Brain pericyte (primary cell): ENCODE results near the gene E2F6.

Experiments used
- DNase-seq: peaks from one replicate; pipeline ENCODE4 v3.0.0-alpha.2; 2012; ENCODE audit warnings: low read depth, low spot score

E2F6 gene

DNA sequence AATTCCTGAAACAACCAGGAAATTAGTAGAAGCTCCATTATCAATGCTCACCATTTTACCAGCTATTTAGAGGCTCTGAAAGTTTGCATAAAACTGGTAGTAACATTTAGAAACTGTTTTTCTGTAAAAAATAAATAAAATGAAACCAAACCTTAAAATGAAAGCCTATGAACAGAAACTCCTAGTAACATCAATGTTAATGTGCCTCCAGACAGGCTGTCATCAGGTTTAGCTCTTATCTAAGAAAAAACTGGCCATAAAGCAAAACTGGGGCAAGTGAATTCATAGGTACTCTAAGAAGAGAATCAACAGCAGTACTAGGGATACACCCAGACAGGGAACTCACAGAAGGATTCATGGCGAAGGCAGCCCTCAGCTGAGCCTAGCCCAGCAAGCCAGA, 8.0 kb downstream of the E2F6 start:
- DNase-seq = no peak

- no peak for DNase-seq
Measured at GRCh38 chr2:11456251-11456650, 9.7 kb downstream of the E2F6 start.

DNA sequence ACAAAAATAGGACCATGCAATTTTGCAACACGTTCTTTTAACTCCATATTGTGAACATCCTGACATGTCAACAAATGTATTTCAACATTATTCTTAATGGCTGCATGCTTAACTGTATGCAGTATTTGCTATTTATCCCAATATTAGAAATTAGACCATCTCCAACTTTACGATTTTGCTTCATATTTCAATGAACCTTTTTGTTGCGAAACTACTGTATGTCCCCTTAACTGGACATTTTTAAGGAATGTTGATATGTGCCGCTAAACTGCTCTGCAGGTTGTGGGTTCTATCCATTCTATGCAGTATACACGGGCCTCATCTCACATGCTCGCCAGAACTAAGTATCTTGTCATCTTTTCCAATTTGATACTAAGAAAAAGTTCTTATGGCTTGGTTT, 11.1 kb downstream of the E2F6 start:
- DNase-seq = no peak

- DNase-seq = no peak
Measured at GRCh38 chr2:11450791-11451190, 15.2 kb downstream of the E2F6 start.

- DNase-seq = peak; percentile 20
Measured at GRCh38 chr2:11446733-11447248, 19.2 kb downstream of the E2F6 start.

DNA sequence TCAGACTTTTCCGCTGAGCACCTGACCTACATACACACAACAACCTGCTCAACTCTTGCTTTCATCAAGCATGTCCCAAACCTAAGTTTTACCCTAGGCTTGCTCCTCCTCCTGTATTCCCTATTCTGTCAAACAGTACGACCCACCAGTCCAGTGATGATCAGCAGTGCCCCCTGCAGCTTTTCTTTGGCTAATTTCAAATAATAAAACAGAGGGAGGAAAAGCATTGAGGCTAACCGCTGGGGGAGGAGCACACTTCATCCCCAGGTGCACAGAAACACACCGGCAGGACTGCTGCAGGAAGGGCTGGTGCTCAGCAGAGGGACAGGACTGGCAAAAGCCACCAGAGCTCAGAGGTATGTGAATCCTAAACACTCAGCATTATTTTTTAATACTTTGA, 21.2 kb downstream of the E2F6 start:
- DNase-seq = no peak

DNA sequence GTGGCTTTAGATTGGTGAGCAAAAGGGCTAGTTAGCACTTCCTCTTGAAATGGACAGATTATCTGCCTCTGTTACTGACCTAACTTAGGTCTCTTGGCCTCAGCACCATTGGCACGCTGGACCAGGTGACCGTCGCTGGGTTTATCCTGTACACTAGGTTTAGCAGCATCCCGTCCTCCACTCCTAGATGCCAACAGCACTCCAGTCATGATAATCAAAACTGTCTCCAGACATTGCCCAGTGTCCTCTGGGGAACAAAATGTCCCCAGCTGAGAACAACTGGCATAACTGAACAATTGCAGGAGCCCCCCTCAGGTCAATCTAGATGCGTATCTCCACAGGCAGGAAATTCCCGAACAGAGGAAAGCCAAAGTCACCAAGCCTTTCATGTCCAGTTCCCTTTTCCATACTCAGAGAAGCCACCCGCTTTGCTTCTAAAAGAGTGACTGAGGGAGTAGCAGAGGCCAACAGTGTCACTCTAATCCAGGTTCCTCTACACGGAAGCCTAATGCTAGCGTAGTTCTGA, 27.3 kb downstream of the E2F6 start:
- DNase-seq = no peak

- DNase-seq = no peak
Measured at GRCh38 chr2:11437602-11438001, 28.4 kb downstream of the E2F6 start.

DNA sequence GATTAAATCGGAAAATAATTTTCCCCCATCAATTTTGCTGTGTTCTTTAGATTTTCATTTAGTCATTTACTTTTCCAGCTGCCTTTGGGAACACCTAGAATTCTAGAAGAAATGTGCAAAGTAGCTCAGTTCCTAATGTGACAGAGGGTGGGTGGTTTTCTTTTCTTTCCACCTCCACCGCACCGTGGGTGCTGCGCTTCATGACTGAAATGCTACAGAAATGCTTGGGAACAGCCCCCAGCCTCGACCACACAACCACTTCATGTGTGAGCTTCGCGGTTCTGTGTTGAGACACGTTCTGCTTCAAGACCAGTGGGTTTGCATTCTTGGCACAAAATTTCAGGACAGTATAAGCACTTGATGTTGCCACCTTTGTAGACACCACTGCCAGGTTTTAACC, 30.9 kb downstream of the E2F6 start:
- no peak for DNase-seq

DNA sequence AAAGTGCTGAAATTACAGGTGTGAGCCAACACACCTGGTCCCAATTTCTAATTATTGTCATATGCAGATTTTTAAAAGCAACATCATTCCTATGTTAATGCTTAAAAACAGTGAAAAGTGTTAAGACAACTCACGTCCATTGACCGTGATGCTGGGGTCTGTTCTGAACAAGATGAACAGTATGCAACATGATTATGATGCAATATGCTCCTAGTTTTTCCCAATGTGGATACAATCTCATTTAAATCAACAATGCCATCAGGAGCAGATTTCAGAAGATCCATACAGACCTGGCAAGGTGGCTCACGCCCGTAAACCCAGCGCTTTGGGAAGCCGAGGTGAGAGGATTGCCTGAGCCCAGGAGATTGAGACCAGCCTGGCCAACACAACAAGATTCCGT, 31.5 kb downstream of the E2F6 start:
- DNase-seq = no peak

DNA sequence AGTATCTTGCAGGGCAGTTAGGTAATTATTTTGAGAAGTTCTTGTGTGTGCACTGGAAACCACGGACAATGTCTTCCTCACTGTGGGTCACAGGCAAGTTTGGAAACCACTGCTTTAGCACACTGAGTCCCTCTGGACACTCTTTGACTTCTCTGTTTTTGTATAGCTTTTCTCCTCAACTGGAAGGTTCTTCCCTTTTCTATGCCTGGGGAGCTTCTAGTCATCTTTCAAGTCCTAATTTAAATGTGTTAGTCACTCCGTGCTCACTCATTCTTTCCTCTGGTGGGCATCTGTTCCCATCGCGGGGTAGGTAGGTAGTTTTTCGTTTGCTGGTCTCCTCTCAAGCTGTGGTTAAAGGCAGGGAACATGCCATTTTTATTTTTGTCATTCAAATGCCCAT, 32.1 kb downstream of the E2F6 start:
- no peak for DNase-seq

- DNase-seq = no peak
Measured at GRCh38 chr2:11430729-11431128, 35.2 kb downstream of the E2F6 start.

DNA sequence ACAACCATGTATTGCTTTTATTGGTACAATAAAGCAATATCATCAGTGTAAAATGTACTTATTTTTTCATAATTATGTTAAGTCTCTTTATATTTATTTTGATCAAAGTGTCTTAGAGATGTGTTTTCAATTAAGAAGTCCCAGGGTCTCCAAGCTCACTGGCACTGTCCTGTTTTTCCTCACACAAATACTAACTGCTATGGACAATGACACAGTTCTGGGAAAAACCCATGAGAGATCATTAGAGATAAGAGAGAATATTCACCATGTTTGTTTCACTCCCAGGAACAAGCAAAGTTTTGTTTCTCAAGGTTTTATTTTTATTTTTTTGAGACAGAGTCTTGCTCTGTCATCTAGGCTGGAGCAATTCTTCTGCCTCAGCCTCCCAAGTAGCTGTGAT, 38.7 kb downstream of the E2F6 start:
- no peak for DNase-seq

DNA sequence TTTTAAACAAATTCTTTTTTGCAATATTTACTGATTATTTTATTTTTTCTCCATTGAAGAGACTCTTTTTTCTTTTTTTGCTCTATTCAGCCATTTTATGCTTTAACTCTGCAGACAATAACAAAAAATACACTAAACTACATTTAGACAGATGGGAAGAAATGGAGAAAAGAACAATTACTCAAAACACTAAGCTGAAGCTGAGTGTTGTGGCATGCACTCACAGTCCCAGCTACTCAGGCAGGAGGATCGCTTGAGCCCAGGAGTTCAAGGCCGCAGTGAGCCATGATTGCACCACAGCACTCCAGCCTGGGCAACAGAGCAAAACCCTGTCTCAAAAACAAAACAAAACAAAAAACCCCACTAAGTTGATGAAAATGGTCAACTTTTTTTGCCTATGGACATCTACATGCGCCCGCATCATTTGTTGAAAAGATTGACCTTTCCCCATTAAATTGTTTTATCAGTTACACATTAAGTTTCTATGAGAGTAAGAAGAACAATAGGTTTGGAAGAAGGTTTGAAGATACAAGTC, 43.0 kb downstream of the E2F6 start:
- no peak for DNase-seq

DNA sequence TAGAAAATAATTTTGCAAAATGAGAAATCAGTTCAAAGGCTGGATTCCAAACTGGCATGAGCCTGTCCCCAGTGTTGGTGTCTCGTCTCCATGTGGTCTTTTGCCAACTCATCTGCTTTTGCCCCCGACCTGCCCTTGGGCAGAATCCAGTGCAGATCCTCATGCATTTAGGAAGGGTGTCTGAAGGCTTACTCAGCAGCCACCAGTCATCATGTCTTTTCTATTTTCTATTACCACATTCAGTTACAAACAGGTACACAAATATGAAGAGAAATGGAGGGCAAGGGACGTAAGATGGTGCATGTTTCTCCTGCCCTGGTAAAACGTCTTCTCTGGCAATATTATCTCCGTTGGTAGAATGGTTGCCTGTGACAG, 43.5 kb downstream of the E2F6 start:
- no peak for DNase-seq

DNA sequence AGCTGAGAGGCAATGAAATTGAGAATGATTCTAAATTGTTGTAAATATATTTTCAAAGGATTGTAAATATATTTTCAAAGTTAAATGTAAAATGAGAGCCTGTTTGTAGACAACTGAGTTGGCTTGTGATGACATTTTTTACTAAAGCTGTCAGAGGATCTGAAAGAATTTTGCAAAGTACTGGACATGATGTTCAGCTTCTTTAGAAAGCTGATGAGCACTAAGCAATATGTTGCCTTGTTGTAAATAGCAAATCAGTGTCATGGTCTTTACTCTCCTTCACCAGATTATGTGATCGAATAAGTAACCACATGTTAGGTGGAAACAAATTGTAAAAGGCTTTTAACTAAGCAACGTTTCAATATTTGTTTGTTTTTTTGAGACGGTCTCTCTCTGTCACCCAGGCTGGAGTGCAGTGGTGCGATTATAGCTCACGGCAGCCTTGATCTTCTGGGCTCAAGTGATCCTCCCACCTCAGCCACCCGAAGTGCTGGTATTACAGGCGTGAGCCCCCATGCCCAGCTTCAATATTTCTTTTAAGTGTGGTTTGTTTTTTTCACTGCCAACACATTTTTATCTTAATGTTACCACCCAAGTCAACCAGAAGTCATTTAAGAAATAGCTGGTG, 44.0 kb downstream of the E2F6 start:
- no peak for DNase-seq

DNA sequence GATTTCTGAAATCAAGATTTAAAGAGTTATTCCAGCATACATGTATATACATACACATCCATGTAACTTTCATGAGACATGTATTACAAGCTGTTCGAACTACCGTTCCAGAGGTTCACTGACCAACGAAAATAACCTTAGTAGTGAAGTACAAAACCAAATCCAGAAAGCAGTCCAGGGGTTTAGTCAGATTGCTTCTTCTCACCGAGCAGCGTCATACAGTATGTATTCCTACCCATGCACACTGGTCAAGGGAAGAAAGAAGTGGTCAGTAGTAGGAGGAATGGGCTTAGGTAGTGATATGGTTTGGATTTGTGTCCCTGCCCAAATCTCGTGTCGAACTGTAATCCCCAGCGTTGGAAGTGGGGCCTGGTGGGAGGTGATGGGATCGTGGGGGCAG, 45.3 kb downstream of the E2F6 start:
- DNase-seq = no peak

DNA sequence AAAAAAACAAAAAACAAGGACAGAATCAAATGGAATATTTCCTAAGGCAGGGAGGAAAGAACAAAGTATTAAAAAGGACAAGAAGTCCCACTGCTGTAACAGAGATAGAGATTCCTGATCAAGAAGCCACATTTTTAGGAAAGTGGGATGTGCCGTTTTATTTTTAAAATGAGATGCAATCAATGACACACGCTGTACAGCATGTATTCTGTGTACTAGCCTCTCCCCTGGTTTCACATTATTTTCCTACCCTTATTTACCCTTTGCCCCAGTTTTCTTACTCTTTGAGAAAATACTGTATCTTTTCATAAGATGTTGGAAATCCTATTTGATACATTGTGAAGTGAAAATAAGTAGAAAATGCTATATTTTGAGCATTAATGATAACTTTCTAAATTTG, 45.8 kb downstream of the E2F6 start:
- no peak for DNase-seq

DNA sequence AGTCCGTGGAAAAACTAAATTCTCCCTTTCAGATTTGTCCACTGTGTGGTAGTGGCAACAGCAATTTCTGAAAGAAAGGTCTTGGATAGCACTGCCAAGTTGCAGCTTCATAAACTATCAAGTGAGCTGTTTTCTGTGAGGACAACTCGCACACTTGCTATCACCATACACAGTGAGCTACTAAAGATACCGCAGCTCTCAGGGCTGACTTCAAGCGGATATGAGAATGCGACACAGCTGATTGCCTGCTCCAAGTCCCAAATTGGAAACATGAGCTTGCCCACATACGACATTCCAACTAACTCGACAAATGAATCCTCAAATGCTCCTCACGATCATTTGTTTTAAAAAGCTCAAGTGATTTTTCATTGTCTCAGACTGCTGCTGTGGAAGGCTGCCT, 46.2 kb downstream of the E2F6 start:
- DNase-seq = no peak

DNA sequence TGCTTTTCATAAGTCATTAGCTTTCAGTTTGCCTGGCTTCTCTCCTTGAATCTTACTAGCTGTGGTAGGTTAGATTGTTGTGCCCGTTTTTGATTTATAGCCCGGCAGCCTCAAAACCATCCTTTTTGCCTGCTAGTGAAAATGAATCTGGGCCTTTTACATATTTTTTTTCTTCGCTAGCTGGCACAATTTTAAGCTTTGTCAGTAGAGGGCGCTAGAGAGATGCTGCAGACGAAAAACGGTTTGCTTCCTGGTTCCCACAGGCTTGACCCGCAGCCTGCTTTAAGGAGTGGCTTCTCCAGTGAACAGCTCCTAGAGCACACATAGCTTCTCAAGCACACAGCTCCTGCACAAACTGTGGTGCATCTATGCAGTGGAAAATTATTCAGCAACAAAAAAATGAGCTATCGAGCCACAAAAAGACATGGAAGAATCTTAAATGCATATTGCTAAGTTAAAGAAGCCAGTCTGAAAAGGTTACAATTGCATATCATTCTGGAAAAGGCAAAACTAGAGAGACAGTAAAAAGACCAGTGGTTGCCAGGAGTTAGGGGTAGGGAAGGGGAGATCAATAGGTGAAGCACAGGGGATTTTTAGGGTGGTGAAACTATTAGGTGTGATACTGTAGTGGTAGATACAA, 47.9 kb downstream of the E2F6 start:
- no peak for DNase-seq

DNA sequence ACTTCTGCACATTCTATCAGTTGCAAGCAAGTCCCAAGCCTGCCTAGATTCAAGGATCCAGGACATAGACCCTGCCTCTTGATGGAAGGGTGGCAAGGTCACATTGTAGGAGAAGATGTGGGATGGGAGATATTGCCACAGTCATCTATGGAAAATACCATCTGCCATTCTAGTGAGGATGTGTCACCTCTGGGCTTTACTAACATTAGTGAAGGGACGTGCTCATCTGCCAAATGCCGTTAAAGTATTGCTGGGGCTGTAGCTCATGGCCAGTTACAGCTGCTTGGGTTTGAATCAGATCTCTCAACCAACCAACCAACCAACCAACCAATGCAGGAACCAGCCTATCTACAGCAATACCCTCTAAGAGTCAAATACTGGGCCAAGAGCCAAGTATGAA, 49.0 kb downstream of the E2F6 start:
- no peak for DNase-seq

GRCh38 chr2:11416186-11416585, 49.8 kb downstream of the E2F6 start:
- DNase-seq = no peak
